Measurements from ENCODE around the gene RGS3.

The RGS3 gene

GRCh38 chr9:113612216-113612747, 148.8 kb downstream of the RGS3 start:
- no peak for DNase-seq (ENCODE audit: low read depth)
- no peak overlapping the region for H3K4me3 ChIP-seq (ENCODE audit: control insufficient read depth, low read depth, low read length)
- no peak for TF ChIP-seq CTCF (conservative IDR thresholded peaks at IDR 0.05; ENCODE audit: control insufficient read depth, insufficient read depth, low read depth, low read length)

- no peak for TF ChIP-seq CTCF (conservative IDR thresholded peaks at IDR 0.05; ENCODE audit: control insufficient read depth, insufficient read depth, low read depth, low read length)
- DNase-seq (ENCODE audit: low read depth): no peak
- H3K4me3 ChIP-seq (ENCODE audit: control insufficient read depth, low read depth, low read length): no peak overlapping the region
These were observed 149.3 kb downstream of the RGS3 start for GRCh38 chr9:113612828-113613227.

GRCh38 chr9:113613815-113614413, 150.4 kb downstream of the RGS3 start:
- no peak overlapping the region for H3K4me3 ChIP-seq (ENCODE audit: control insufficient read depth, low read depth, low read length)
- TF ChIP-seq CTCF (conservative IDR thresholded peaks at IDR 0.05; ENCODE audit: control insufficient read depth, insufficient read depth, low read depth, low read length): no peak
- DNase-seq (ENCODE audit: low read depth): no peak

- peak; percentile 80 for DNase-seq (ENCODE audit: low read depth)
- peak overlapping the region; percentile 8 for H3K4me3 ChIP-seq (ENCODE audit: control insufficient read depth, low read depth, low read length)
- no peak for TF ChIP-seq CTCF (conservative IDR thresholded peaks at IDR 0.05; ENCODE audit: control insufficient read depth, insufficient read depth, low read depth, low read length)
These were observed 151.5 kb downstream of the RGS3 start for GRCh38 chr9:113614843-113615648.

- no peak overlapping the region for H3K4me3 ChIP-seq (ENCODE audit: control insufficient read depth, low read depth, low read length)
- DNase-seq (ENCODE audit: low read depth): no peak
- no peak for TF ChIP-seq CTCF (conservative IDR thresholded peaks at IDR 0.05; ENCODE audit: control insufficient read depth, insufficient read depth, low read depth, low read length)
These were observed 152.6 kb downstream of the RGS3 start for GRCh38 chr9:113616116-113616515.

GRCh38 chr9:113616621-113617496, 153.3 kb downstream of the RGS3 start:
- DNase-seq (ENCODE audit: low read depth): no peak
- no peak overlapping the region for H3K4me3 ChIP-seq (ENCODE audit: control insufficient read depth, low read depth, low read length)
- no peak for TF ChIP-seq CTCF (conservative IDR thresholded peaks at IDR 0.05; ENCODE audit: control insufficient read depth, insufficient read depth, low read depth, low read length)
